HG03066 (cell line): ENCODE results near the gene FICD.
A peak's percentile ranks its signal among the peaks of the same experiment; 100 is the strongest.
"Not testable (repeated sequence)": the region's sequence is repeated elsewhere in the genome, so short reads cannot be mapped to it uniquely, and the experiment has no call there.

Experiments
- ATAC-seq: cut with Tn5 transposase; IDR thresholded peaks from one replicate; pipeline ENCODE4 v1.9.1; 2021; ENCODE audit warnings: low read depth; ENCODE audit not compliant: unreplicated experiment

Gene FICD

GRCh38 chr12:108514973-108515814, at the start of gene FICD:
Gene FICD, plus strand, starts transcription at chr12:108515277. Its CDS starts 1,696 bp downstream, at chr12:108516973.
- ATAC-seq: peak; percentile 74

GRCh38 chr12:108465417-108465816, 49.7 kb upstream of the FICD start:
- ATAC-seq: no peak

GRCh38 chr12:108468196-108468968, 46.7 kb upstream of the FICD start:
- ATAC-seq: no peak

- ATAC-seq: no peak
Measured at GRCh38 chr12:108473400-108474055, 41.5 kb upstream of the FICD start.

- no peak for ATAC-seq
Measured at GRCh38 chr12:108475396-108475795, 39.7 kb upstream of the FICD start.

GRCh38 chr12:108477055-108477880, 37.8 kb upstream of the FICD start:
- ATAC-seq: no peak

GRCh38 chr12:108477881-108478259, 37.2 kb upstream of the FICD start:
- no peak for ATAC-seq

GRCh38 chr12:108478611-108479206, 36.4 kb upstream of the FICD start:
- ATAC-seq: no peak

GRCh38 chr12:108479364-108480070, 35.6 kb upstream of the FICD start:
- no peak for ATAC-seq

- no peak for ATAC-seq
Measured at GRCh38 chr12:108482717-108483212, 32.3 kb upstream of the FICD start.

- no peak for ATAC-seq
Measured at GRCh38 chr12:108483213-108484059, 31.6 kb upstream of the FICD start.

GRCh38 chr12:108484431-108484830, 30.6 kb upstream of the FICD start:
- no peak for ATAC-seq

- ATAC-seq: no peak
Measured at GRCh38 chr12:108484845-108485244, 30.2 kb upstream of the FICD start.

- not testable (repeated sequence) for ATAC-seq
Measured at GRCh38 chr12:108485371-108485770, 29.7 kb upstream of the FICD start.

- not testable (repeated sequence) for ATAC-seq
Measured at GRCh38 chr12:108487029-108487428, 28.0 kb upstream of the FICD start.

- no peak for ATAC-seq
Measured at GRCh38 chr12:108491256-108491655, 23.8 kb upstream of the FICD start.

GRCh38 chr12:108495054-108495453, 20.0 kb upstream of the FICD start:
- no peak for ATAC-seq
